B cell (primary cell): ENCODE data around the gene AGAP1. TPM values are rescaled to one million over a fixed set of nuclear protein-coding genes. Genes with fewer than 3 reads are reported as not detected.

ENCODE experiments used
- ATAC-seq: fragments of 200-7000 bp; cut with Tn5 transposase; one replicate; pipeline ENCODE4 v1.10.0; 2021; ENCODE audit warnings: low read depth, mild to moderate bottlenecking, moderate number of reproducible peaks, moderate library complexity
- CTCF ChIA-PET: fragments of 350-600 bp; sonication (Branson Sonifier 250); formaldehyde crosslinking; loops from one replicate; lab custom pipeline; 2021; ENCODE audit warnings: antibody characterized with exemption, inconsistent platforms; lab: Charles Lee
- POLR2A ChIA-PET: fragments of 350-600 bp; sonication (Branson Sonifier 250); formaldehyde crosslinking; loops from one replicate; lab custom pipeline; 2021; ENCODE audit warnings: antibody characterized with exemption; lab: Charles Lee
- DNase-seq: peaks from one replicate; pipeline ENCODE4 v3.0.0; 2013
- H2AFZ ChIP-seq: 2 replicates; pipeline ENCODE4 v1.6.1; 2012; ENCODE audit warnings: mild to moderate bottlenecking, low read depth, low read length; ENCODE audit not compliant: insufficient read depth, poor library complexity, severe bottlenecking
- H3K27ac ChIP-seq, 2 donors: 1 replicate in 1 of 2; 2 replicates in 1 of 2; pipeline ENCODE4 v1.5.1; 2012 to 2013; ENCODE audit warnings: low read length in 2 of 2, mild to moderate bottlenecking in 2 of 2, moderate library complexity in 1 of 2
- H3K27me3 ChIP-seq, 4 experiments: fragments of 200-600 bp in 1 of 4; sonication (generic) in 1 of 4; replicated peaks in 1 of 4; 1 replicate in 2 of 4; 2 replicates in 2 of 4; pipeline versions ENCODE4 v1.6.1 to v1.7.0; 2013 to 2016; ENCODE audit warnings: low read length in 3 of 4, mild to moderate bottlenecking in 2 of 4, mixed read lengths in 1 of 4, moderate library complexity in 1 of 4; ENCODE audit not compliant: insufficient read depth in 4 of 4, control insufficient read depth in 3 of 4; ENCODE audit errors: control extremely low read depth in 1 of 4
- H3K36me3 ChIP-seq, 2 experiments: replicated peaks in 1 of 2; 1 replicate in 1 of 2; 2 replicates in 1 of 2; pipeline versions ENCODE4 v1.6.1 to v1.7.1; 2013; ENCODE audit warnings: low read length in 1 of 2; ENCODE audit not compliant: insufficient read depth in 2 of 2, control insufficient read depth in 1 of 2; ENCODE audit errors: control extremely low read depth in 1 of 2, extremely low read depth in 1 of 2
- H3K4me1 ChIP-seq, 2 donors: fragments of 200-600 bp in 1 of 2; sonication (generic) in 1 of 2; 1 replicate in 1 of 2; 2 replicates in 1 of 2; pipeline versions ENCODE4 v1.5.1 to v1.6.1; 2013 to 2017; ENCODE audit warnings: low read length in 2 of 2; ENCODE audit not compliant: control insufficient read depth in 2 of 2, insufficient read depth in 2 of 2
- H3K4me2 ChIP-seq: replicated peaks from 2 replicates; pipeline ENCODE3; 2012; ENCODE audit warnings: mild to moderate bottlenecking, low read depth, low read length; ENCODE audit not compliant: poor library complexity, severe bottlenecking
- H3K4me3 ChIP-seq, 5 experiments: fragments of 200-600 bp in 1 of 5; sonication (generic) in 1 of 5; 1 replicate in 3 of 5; 2 replicates in 2 of 5; pipeline versions ENCODE4 v1.5.1 to v1.7.0; 2011 to 2016; ENCODE audit warnings: low read length in 4 of 5, mild to moderate bottlenecking in 4 of 5, low read depth in 2 of 5, control low read depth in 1 of 5, moderate library complexity in 1 of 5; ENCODE audit not compliant: insufficient read depth in 1 of 5; ENCODE audit errors: control extremely low read depth in 1 of 5, extremely low read depth in 1 of 5
- H3K79me2 ChIP-seq: fragments of 200-600 bp; sonication (generic); one replicate; pipeline ENCODE4 v1.6.0; 2016; ENCODE audit warnings: low read length; ENCODE audit not compliant: control insufficient read depth, insufficient read depth
- H3K9ac ChIP-seq: fragments of 200-600 bp; sonication (generic); 2 replicates; pipeline ENCODE4 v1.6.1; 2017; ENCODE audit warnings: mild to moderate bottlenecking, low read length, moderate library complexity
- H3K9me3 ChIP-seq, 3 donors: one replicate each; pipeline versions ENCODE4 v1.6.1 to v1.7.1; 2013; ENCODE audit warnings: low read length in 2 of 3; ENCODE audit not compliant: control insufficient read depth in 2 of 3, insufficient read depth in 1 of 3; ENCODE audit errors: control extremely low read depth in 1 of 3
- H4K20me1 ChIP-seq: 2 replicates; pipeline ENCODE4 v1.6.0; 2012; ENCODE audit warnings: mild to moderate bottlenecking, low read length; ENCODE audit not compliant: insufficient read depth, control insufficient read depth, poor library complexity, severe bottlenecking
- H3K27ac Mint-ChIP-seq: one replicate; pipeline ENCODE4 v1.8.0; 2021; ENCODE audit warnings: mixed read lengths
- H3K27me3 Mint-ChIP-seq: one replicate; pipeline ENCODE4 v1.8.0; 2021; ENCODE audit warnings: mixed read lengths
- H3K4me1 Mint-ChIP-seq: one replicate; pipeline ENCODE4 v1.8.0; 2021; ENCODE audit warnings: mixed read lengths
- H3K4me3 Mint-ChIP-seq: one replicate; pipeline ENCODE4 v1.8.0; 2021; ENCODE audit warnings: mixed read lengths
- H3K9me3 Mint-ChIP-seq: one replicate; pipeline ENCODE4 v1.8.0; 2022; ENCODE audit warnings: mixed read lengths; ENCODE audit not compliant: insufficient read depth
- CTCF ChIP-seq: fragments of 200-600 bp; IDR thresholded peaks from one replicate; pipeline ENCODE4 v1.8.0; 2022; ENCODE audit warnings: antibody characterized with exemption, mild to moderate bottlenecking
- EZH2 ChIP-seq: IDR thresholded peaks from 2 replicates; pipeline ENCODE4 v1.6.1; 2012; ENCODE audit warnings: borderline replicate concordance, low read depth, mild to moderate bottlenecking, moderate library complexity, low read length; ENCODE audit not compliant: insufficient read depth, poor library complexity, severe bottlenecking
- WGBS: methylation state at CpG from one replicate; pipeline ENCODE4 v1.1.5; 2013; ENCODE audit warnings: missing lambda C conversion rate; ENCODE audit not compliant: insufficient coverage; 5-methylcytosine and 5-hydroxymethylcytosine counted together
- intact Hi-C: fragments of 100-400 bp; cut with micrococcal nuclease; formaldehyde crosslinking; loops from one replicate; pipeline ENCODE4 v1.10.0; 2022
- polyA plus RNA-seq: library from polyadenylated mRNA; depleted of rRNA; stranded (reverse); fragments of >200 nt; gene quantifications from 2 replicates; pipeline ENCODE4 v1.2.3, GENCODE V29; 2012
- total RNA-seq, 2 donors: library from RNA; stranded (reverse); fragments of 120-200 nt in 1 of 2; gene quantifications; 1 replicate in 1 of 2; 2 replicates in 1 of 2; pipeline versions ENCODE4 v1.2.3 to v1.2.4, GENCODE V29; 2013 to 2022

Gene AGAP1
- total and polyA plus RNA-seq, 2 donors (not counting 1 experiment from before 2014, with no cell fraction given) = 0.01 TPM; not detected in 1

- POLR2A ChIA-PET = no interaction called here
- no peaks in the 10 kb centered on the region for H3K79me2 ChIP-seq
Observed at GRCh38 chr2:235937526-235937925, 443.7 kb downstream of the AGAP1 start.

GRCh38 chr2:235937936-235938335 lies 444.1 kb downstream of the AGAP1 start:
- WGBS = 82% methylated on average over 12 of the region's 12 CpGs
- TF ChIP-seq EZH2 (no peak), CTCF (no peak)
- intact Hi-C loops = no loop called here

More at GRCh38 chr2:235937526-235937925, 443.7 kb downstream of the AGAP1 start:
- Histone ChIP-seq H3K36me3 (no peaks in the 10 kb centered on the region), H3K4me2 (no peak overlapping the region), H3K4me1 (no peaks in the 10 kb centered on the region), H3K9ac (no peak overlapping the region), H3K4me3 (no peak overlapping the region), H2AFZ (no peak overlapping the region), H3K9me3 (peaks cover 0 to 20% (median 0%) of the 10 kb centered on the region in 3 donors), H3K27me3 (no peaks in the 10 kb centered on the region), H4K20me1 (no peaks in the 10 kb centered on the region), H3K27ac (no peak overlapping the region)
- intact Hi-C loops = no loop called here
- Mint-ChIP-seq H3K4me3 (no peak overlapping the region), H3K27ac (no peak overlapping the region), H3K27me3 (peaks cover 5% of the 10 kb centered on the region), H3K4me1 (no peaks in the 10 kb centered on the region), H3K9me3 (peaks cover 6% of the 10 kb centered on the region)
- TF ChIP-seq EZH2 (no peak), CTCF (no peak)
- CTCF ChIA-PET = no interaction called here
- DNase-seq = no peak
- 94% methylated on average over 12 of the region's 12 CpGs for WGBS
- no peak for ATAC-seq

More at GRCh38 chr2:235937936-235938335, 444.1 kb downstream of the AGAP1 start:
- Histone ChIP-seq H3K36me3 (no peaks in the 10 kb centered on the region), H3K27ac (no peak overlapping the region), H3K9ac (no peak overlapping the region), H3K4me2 (no peak overlapping the region), H4K20me1 (no peaks in the 10 kb centered on the region), H3K27me3 (no peaks in the 10 kb centered on the region), H3K9me3 (peaks cover 0 to 20% (median 0%) of the 10 kb centered on the region in 3 donors), H3K79me2 (no peaks in the 10 kb centered on the region), H3K4me3 (no peak overlapping the region), H2AFZ (no peak overlapping the region), H3K4me1 (no peaks in the 10 kb centered on the region)
- H3K27me3 Mint-ChIP-seq = peaks cover 6% of the 10 kb centered on the region
- ATAC-seq (no peak), DNase-seq (no peak)
- no peaks in the 10 kb centered on the region for H3K4me1 Mint-ChIP-seq
- ChIA-PET CTCF (no interaction called here), POLR2A (no interaction called here)
- peaks cover 6% of the 10 kb centered on the region for H3K9me3 Mint-ChIP-seq
- no peak overlapping the region for H3K4me3 Mint-ChIP-seq
- H3K27ac Mint-ChIP-seq = no peak overlapping the region
